Ishikawa (cell line): ENCODE data around the gene GCNA.

ENCODE experiments used
- CEBPB ChIP-seq: IDR thresholded peaks from 2 replicates; pipeline ENCODE4 v1.6.1; 2012
- CREB1 ChIP-seq: IDR thresholded peaks from 2 replicates; pipeline ENCODE4 v1.6.1; 2012; ENCODE audit warnings: low read depth
- EGR1 ChIP-seq: IDR thresholded peaks from 2 replicates; pipeline ENCODE4 v1.6.1; 2012
- EP300 ChIP-seq: IDR thresholded peaks from 2 replicates; pipeline ENCODE4 v1.6.1; 2012; ENCODE audit warnings: borderline replicate concordance
- FOXM1 ChIP-seq: IDR thresholded peaks from 2 replicates; pipeline ENCODE4 v1.6.1; 2012; ENCODE audit warnings: low read depth, borderline replicate concordance
- NFIC ChIP-seq: IDR thresholded peaks from 2 replicates; pipeline ENCODE4 v1.6.1; 2012
- RAD21 ChIP-seq: IDR thresholded peaks from 2 replicates; pipeline ENCODE4 v1.6.1; 2012; ENCODE audit warnings: low read depth
- TAF1 ChIP-seq: IDR thresholded peaks from 2 replicates; pipeline ENCODE4 v1.6.1; 2012; ENCODE audit warnings: low read depth, mild to moderate bottlenecking
- TCF12 ChIP-seq: IDR thresholded peaks from 2 replicates; pipeline ENCODE4 v1.6.1; 2012; ENCODE audit warnings: low read depth
- TEAD4 ChIP-seq: IDR thresholded peaks from 2 replicates; pipeline ENCODE4 v1.6.1; 2012
- YY1 ChIP-seq: IDR thresholded peaks from 2 replicates; pipeline ENCODE4 v1.6.1; 2012; ENCODE audit warnings: low read depth
- ZBTB7A ChIP-seq: IDR thresholded peaks from 2 replicates; pipeline ENCODE4 v1.6.1; 2012; ENCODE audit warnings: low read depth
- TF ChIP-seq, protein P1 (sequence below): IDR thresholded peaks from 2 replicates; pipeline ENCODE4 v1.6.1; 2012; ENCODE audit warnings: low read depth, mild to moderate bottlenecking
- TF ChIP-seq, protein P2 (sequence below): IDR thresholded peaks from 2 replicates; pipeline ENCODE4 v1.6.1; 2012
- TF ChIP-seq, protein P3 (sequence below): IDR thresholded peaks from 2 replicates; pipeline ENCODE4 v1.6.1; 2012

The GCNA gene

DNA sequence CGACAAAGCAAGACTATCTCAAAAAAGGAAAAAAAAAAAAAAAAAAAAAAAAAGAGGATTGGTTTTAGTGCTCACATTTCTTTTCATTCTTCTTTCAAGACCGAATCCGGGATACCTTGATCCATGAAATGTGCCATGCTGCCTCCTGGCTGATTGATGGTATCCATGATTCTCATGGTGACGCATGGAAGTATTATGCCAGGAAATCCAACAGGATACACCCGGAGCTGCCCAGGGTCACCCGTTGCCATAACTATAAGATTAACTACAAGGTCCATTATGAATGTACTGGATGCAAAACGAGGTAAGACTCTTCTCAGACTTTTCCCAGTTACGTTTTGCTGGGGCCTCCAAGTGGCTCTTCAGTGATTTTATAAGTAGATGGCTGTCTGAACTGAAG lies 34.0 kb downstream of the GCNA start:
- no peak for TF ChIP-seq NFIC
- TF ChIP-seq FOXM1: no peak
- no peak for TF ChIP-seq EP300
- TF ChIP-seq TAF1: no peak

DNA sequence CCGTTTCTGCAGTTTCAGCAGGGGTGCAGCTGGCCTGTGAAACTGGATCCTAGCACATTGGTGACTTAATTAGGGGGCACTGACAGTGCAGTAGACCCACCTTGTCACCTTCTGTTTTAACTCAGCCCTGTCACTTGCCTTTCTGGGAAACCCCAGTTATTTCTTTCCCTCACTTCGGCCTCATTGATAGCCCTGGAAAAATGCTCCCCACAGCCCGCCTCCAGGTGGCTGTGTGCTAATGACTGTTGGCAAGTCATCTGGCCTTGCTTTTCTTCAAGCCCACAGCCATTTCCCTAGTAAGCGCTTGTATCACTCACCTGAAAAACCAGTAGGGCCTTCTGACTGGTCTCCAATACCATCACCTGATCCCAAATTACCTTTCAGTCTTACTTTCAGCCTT lies 36.8 kb downstream of the GCNA start:
- no peak for TF ChIP-seq TAF1
- TF ChIP-seq ZBTB7A: no peak
- TF ChIP-seq, protein P1, sequence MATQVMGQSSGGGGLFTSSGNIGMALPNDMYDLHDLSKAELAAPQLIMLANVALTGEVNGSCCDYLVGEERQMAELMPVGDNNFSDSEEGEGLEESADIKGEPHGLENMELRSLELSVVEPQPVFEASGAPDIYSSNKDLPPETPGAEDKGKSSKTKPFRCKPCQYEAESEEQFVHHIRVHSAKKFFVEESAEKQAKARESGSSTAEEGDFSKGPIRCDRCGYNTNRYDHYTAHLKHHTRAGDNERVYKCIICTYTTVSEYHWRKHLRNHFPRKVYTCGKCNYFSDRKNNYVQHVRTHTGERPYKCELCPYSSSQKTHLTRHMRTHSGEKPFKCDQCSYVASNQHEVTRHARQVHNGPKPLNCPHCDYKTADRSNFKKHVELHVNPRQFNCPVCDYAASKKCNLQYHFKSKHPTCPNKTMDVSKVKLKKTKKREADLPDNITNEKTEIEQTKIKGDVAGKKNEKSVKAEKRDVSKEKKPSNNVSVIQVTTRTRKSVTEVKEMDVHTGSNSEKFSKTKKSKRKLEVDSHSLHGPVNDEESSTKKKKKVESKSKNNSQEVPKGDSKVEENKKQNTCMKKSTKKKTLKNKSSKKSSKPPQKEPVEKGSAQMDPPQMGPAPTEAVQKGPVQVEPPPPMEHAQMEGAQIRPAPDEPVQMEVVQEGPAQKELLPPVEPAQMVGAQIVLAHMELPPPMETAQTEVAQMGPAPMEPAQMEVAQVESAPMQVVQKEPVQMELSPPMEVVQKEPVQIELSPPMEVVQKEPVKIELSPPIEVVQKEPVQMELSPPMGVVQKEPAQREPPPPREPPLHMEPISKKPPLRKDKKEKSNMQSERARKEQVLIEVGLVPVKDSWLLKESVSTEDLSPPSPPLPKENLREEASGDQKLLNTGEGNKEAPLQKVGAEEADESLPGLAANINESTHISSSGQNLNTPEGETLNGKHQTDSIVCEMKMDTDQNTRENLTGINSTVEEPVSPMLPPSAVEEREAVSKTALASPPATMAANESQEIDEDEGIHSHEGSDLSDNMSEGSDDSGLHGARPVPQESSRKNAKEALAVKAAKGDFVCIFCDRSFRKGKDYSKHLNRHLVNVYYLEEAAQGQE: no peak
- no peak for TF ChIP-seq CREB1
- no peak for TF ChIP-seq EP300
- TF ChIP-seq, protein P2, sequence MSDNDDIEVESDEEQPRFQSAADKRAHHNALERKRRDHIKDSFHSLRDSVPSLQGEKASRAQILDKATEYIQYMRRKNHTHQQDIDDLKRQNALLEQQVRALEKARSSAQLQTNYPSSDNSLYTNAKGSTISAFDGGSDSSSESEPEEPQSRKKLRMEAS: no peak
- TF ChIP-seq RAD21: no peak

DNA sequence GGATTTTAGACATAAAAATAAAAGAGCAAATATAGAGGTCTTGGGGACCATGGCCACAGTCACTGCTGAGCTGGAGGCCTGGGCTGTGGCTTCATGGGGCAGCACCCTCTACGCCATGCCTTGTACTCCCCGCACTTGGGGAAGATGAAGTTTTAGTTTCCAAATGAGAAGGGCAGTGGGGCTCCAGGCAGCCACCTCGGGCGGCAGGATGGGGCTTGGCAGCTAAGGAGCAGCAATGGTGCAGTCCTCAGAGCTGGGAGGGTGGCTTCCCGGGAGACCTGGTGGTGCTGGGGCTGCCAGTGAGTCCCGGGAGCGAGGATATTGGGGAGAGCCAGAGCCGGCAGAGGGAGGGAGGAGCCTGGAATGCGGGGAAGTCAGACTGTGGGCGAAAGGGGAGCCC lies 37.7 kb downstream of the GCNA start:
- no peak for TF ChIP-seq YY1
- no peak for TF ChIP-seq CEBPB
- TF ChIP-seq TCF12: no peak
- TF ChIP-seq, protein P1: no peak
- TF ChIP-seq FOXM1: no peak
- TF ChIP-seq, protein P3, sequence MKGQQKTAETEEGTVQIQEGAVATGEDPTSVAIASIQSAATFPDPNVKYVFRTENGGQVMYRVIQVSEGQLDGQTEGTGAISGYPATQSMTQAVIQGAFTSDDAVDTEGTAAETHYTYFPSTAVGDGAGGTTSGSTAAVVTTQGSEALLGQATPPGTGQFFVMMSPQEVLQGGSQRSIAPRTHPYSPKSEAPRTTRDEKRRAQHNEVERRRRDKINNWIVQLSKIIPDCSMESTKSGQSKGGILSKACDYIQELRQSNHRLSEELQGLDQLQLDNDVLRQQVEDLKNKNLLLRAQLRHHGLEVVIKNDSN: no peak

DNA sequence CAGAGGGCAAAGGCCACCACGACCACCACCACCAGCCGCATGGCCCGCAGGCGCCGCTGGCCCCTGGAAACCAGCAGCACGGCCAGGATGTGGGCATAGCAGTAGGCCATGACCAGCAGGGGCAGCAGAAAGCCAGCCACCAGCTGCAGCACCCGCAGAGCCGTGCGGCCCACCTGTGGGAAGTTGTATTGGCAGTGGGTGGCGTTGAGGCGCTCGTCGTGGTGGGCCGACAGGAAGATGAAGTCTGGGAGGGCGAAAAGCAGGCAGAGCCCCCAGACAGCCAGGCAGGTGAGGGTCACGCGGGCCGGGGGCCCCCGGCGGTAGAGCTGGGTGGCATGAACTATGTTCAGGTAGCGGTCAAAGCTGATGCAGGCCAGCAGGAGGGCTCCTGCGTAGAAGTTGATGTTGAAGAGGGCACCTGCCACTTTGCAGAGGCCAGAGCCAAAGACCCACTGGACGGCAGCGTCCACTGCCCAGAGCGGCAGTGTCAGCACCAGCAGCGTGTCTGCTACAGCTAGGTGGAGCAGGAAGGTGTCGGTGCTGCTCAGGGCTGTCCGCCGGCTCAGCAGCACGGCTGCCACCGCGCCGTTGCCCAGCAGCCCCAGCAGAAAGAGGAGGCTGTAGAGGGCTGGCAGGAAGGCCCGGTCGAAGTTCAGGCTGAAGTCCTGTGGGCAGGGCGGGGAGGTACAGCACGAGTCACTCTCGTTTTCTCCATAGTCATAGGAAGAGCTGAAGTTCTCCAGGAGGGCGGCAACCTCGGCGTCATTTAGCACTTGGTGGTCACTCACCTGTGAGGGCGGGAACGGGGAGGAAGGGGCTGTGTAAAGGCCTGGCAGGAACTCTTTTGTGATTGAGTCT lies 38.7 kb downstream of the GCNA start:
- TF ChIP-seq EP300 (no peak), RAD21 (no peak), FOXM1 (no peak), ZBTB7A (no peak), CREB1 (no peak), TEAD4 (no peak), TCF12 (no peak), YY1 (no peak)
- TF ChIP-seq, protein P3: no peak
- TF ChIP-seq, protein P2: no peak

DNA sequence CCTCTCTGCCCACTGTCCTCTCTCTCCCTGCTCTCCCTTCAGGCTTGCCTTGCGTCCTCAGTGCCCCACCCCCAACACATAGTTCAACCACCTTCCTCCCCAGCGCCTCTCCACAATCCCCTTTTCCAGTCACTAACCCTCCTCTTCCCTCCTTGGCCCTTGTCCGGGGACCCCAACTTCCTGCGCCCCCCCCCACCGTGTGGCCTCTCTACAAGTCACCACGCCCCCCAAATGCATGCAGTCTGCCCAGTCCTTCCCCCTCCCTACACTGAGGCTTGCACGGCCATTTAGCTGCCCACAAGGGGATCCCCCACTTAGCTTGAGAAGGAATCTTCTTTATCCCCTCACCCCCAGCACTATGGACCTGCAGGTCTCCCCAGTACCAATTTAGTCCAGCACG lies 39.5 kb downstream of the GCNA start:
- no peak for TF ChIP-seq FOXM1
- TF ChIP-seq YY1: no peak
- no peak for TF ChIP-seq CEBPB
- TF ChIP-seq, protein P2: no peak
- no peak for TF ChIP-seq RAD21
- TF ChIP-seq, protein P1: no peak
- TF ChIP-seq EP300: no peak
- no peak for TF ChIP-seq NFIC
- no peak for TF ChIP-seq TEAD4
- TF ChIP-seq CREB1: no peak
- TF ChIP-seq TCF12: no peak
- no peak for TF ChIP-seq TAF1
- no peak for TF ChIP-seq ZBTB7A
- TF ChIP-seq, protein P3: no peak
- no peak for TF ChIP-seq EGR1
